ENCODE data around the gene GATAD2B. TPM values are rescaled to one million over a fixed set of nuclear protein-coding genes. Genes with fewer than 3 reads are reported as not detected.

Gene GATAD2B
- polyA plus RNA-seq, 3 donors, result 1.1 to 11.0 (median 2.0) TPM

DNA sequence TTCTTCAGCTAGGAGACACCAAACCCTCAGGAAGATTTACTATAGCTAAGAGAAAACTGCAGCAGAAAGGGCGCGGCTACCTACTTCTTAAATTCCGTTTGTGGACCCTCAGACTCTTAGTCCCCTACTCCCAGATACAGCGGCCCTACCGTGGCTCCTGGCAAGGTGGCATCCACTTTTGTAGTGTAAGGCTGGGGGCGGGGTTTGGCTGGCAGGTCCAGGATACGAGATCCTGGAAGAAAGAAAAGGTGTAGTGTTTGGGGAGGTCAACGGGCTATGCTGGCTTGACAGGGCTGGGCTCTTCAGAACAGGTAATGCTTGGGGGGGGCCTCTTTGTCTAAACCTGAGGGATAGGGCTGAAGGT, 45.2 kb upstream of the GATAD2B start:
- intact Hi-C loops (cut with micrococcal nuclease), result loop anchor here in 1 of 2 donors (1.0 kb wide), 1 partner anchor 11 kb away; no protein-coding TSS in a partner anchor
- no peaks in the 10 kb centered on the region for H4K20me1 ChIP-seq (ENCODE audit: insufficient read depth, low read length)
- Mint-ChIP-seq H3K27me3 (ENCODE audit: low read depth in 3 of 3) (peaks cover 2 to 4% (median 2%) of the 10 kb centered on the region in 3 donors), H3K4me1 (peaks cover 54% of the 10 kb centered on the region), H3K36me3 (no peaks in the 10 kb centered on the region), H3K4me3 (peak overlapping the region; percentile 95 to 97), H3K9me3 (no peaks in the 10 kb centered on the region), H3K27ac (peak overlapping the region; percentile 85 to 97 (median 96))
- peak overlapping the region; percentile 86 to 89 for H3K27ac ChIP-seq (ENCODE audit: low read depth in 1 of 2, low read length in 2 of 2)
- no peaks in the 10 kb centered on the region for H3K9me3 ChIP-seq (replicated peaks in 1 of 2; ENCODE audit: control insufficient read depth in 1 of 2, insufficient read depth in 1 of 2, low read length in 2 of 2)
- peak overlapping the region; percentile 96 for H2AFZ ChIP-seq (ENCODE audit: insufficient read depth, low read depth, low read length, poor library complexity, severe bottlenecking)
- TF ChIP-seq, protein P1, sequence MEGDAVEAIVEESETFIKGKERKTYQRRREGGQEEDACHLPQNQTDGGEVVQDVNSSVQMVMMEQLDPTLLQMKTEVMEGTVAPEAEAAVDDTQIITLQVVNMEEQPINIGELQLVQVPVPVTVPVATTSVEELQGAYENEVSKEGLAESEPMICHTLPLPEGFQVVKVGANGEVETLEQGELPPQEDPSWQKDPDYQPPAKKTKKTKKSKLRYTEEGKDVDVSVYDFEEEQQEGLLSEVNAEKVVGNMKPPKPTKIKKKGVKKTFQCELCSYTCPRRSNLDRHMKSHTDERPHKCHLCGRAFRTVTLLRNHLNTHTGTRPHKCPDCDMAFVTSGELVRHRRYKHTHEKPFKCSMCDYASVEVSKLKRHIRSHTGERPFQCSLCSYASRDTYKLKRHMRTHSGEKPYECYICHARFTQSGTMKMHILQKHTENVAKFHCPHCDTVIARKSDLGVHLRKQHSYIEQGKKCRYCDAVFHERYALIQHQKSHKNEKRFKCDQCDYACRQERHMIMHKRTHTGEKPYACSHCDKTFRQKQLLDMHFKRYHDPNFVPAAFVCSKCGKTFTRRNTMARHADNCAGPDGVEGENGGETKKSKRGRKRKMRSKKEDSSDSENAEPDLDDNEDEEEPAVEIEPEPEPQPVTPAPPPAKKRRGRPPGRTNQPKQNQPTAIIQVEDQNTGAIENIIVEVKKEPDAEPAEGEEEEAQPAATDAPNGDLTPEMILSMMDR (IDR thresholded peaks at IDR 0.05), result peak; percentile 7
- H3K4me3 ChIP-seq (replicated peaks in 1 of 3; ENCODE audit: low read depth in 2 of 3, low read length in 3 of 3), result peak overlapping the region; percentile 36 to 91 (median 81)
- 0% methylated on average over 1 of the region's 8 CpGs for WGBS (ENCODE audit: insufficient coverage)
- no peaks in the 10 kb centered on the region for H3K27me3 ChIP-seq (ENCODE audit: control insufficient read depth in 2 of 2, insufficient read depth in 2 of 2, low read length in 2 of 2)
- no peak for DNase-seq
- peak overlapping the region; percentile 68 for H3K9ac ChIP-seq (ENCODE audit: insufficient read depth, low read length, poor library complexity, severe bottlenecking)
- peaks cover 0 to 2% of the 10 kb centered on the region in 2 donors for H3K36me3 ChIP-seq (replicated peaks in 1 of 2; ENCODE audit: control insufficient read depth in 1 of 2, insufficient read depth in 2 of 2, low read length in 2 of 2)
- peaks cover 36 to 50% of the 10 kb centered on the region in 2 donors for H3K4me1 ChIP-seq (ENCODE audit: control insufficient read depth in 1 of 2, insufficient read depth in 2 of 2, low read length in 2 of 2)
- H3K4me2 ChIP-seq (replicated peaks; ENCODE audit: extremely low read depth, low read length, poor library complexity, severe bottlenecking), result peak overlapping the region; percentile 92
- H3K79me2 ChIP-seq (ENCODE audit: insufficient read depth, low read length), result peaks cover 43% of the 10 kb centered on the region

- H3K4me3 Mint-ChIP-seq, result peak within 1 kb of the TSS; percentile 95 to 97
- H3K9me3 Mint-ChIP-seq, result no peaks in the 10 kb centered on the region
- H3K36me3 Mint-ChIP-seq, result no peaks in the 10 kb centered on the region
- TF ChIP-seq, protein P1 (IDR thresholded peaks at IDR 0.05), result peak; percentile 26
- peak within 1 kb of the TSS; percentile 91 to 98 (median 97) for H3K27ac Mint-ChIP-seq
- Histone ChIP-seq H3K27me3 (ENCODE audit: control insufficient read depth in 2 of 2, insufficient read depth in 2 of 2, low read length in 2 of 2) (no peaks in the 10 kb centered on the region), H3K79me2 (ENCODE audit: insufficient read depth, low read length) (peaks cover 49% of the 10 kb centered on the region), H3K4me2 (replicated peaks; ENCODE audit: extremely low read depth, low read length, poor library complexity, severe bottlenecking) (peak within 1 kb of the TSS; percentile 92), H4K20me1 (ENCODE audit: insufficient read depth, low read length) (peaks cover 2% of the 10 kb centered on the region), H3K9ac (ENCODE audit: insufficient read depth, low read length, poor library complexity, severe bottlenecking) (peak within 1 kb of the TSS; percentile 71), H3K4me1 (ENCODE audit: control insufficient read depth in 1 of 2, insufficient read depth in 2 of 2, low read length in 2 of 2) (peaks cover 42 to 50% of the 10 kb centered on the region in 2 donors), H2AFZ (ENCODE audit: insufficient read depth, low read depth, low read length, poor library complexity, severe bottlenecking) (peak within 1 kb of the TSS; percentile 96), H3K4me3 (replicated peaks in 1 of 3; ENCODE audit: low read depth in 2 of 3, low read length in 3 of 3) (peak within 1 kb of the TSS; percentile 67 to 91 (median 81)), H3K9me3 (replicated peaks in 1 of 2; ENCODE audit: control insufficient read depth in 1 of 2, insufficient read depth in 1 of 2, low read length in 2 of 2) (no peaks in the 10 kb centered on the region), H3K27ac (ENCODE audit: low read depth in 1 of 2, low read length in 2 of 2) (peak within 1 kb of the TSS; percentile 86 to 89), H3K36me3 (replicated peaks in 1 of 2; ENCODE audit: control insufficient read depth in 1 of 2, insufficient read depth in 2 of 2, low read length in 2 of 2) (no peaks in the 10 kb centered on the region)
- WGBS (ENCODE audit: insufficient coverage), result under 1% methylated on average over 57 of the region's 60 CpGs
- H3K27me3 Mint-ChIP-seq (ENCODE audit: low read depth in 3 of 3), result peaks cover 2 to 4% (median 2%) of the 10 kb centered on the region in 3 donors
- DNase-seq, result peak; percentile 90 to 94 (median 93)
- H3K4me1 Mint-ChIP-seq, result peaks cover 54% of the 10 kb centered on the region
- intact Hi-C loops (cut with micrococcal nuclease), result loop anchor here in 1 of 2 donors (1.0 kb wide), 1 partner anchor 10 kb away; no protein-coding TSS in a partner anchor
These were observed 44.6 kb upstream of the GATAD2B start, which contains the start of gene CREB3L4 for GRCh38 chr1:153967107-153967999. Gene CREB3L4 (plus strand): TSS chr1:153967902. CDS start chr1:153968526, 624 bp downstream.

All from CD14-positive monocyte (primary cell).